GM19324 (cell line): ENCODE data around the gene SF3B3.
"Not testable (repeated sequence)": the region's sequence is repeated elsewhere in the genome, so short reads cannot be mapped to it uniquely, and the experiment has no call there.

ENCODE experiments used
- ATAC-seq: cut with Tn5 transposase; IDR thresholded peaks from one replicate; pipeline ENCODE4 v1.9.1; 2021; ENCODE audit warnings: mild to moderate bottlenecking, moderate library complexity; ENCODE audit not compliant: unreplicated experiment, low FRiP score

Gene SF3B3

DNA sequence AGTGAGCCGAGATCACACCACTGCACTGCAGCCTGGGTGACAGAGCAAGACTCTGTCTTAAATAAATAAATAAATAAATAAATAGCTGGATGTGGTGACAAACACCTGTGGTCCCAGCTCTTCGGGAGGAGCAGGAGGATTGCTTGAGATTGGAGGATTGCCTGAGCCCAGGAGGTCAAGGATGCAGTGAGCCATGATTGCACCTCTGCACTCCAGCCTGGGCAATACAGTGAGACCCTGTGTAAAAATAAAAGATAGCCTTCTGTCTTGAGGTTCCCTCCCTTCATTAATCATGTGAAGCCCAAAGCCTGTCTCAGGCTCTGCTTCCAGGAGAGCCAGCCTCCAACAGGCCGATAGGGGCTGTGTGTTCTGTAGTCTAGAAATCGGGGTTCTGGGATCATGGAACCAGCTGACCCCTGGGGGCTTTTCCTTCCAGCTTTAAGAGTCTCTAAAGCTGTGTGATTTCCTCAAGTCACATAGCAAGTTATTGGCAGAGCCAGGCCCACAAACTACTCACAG is 88.2 kb downstream of the SF3B3 start:
- no peak for ATAC-seq

DNA sequence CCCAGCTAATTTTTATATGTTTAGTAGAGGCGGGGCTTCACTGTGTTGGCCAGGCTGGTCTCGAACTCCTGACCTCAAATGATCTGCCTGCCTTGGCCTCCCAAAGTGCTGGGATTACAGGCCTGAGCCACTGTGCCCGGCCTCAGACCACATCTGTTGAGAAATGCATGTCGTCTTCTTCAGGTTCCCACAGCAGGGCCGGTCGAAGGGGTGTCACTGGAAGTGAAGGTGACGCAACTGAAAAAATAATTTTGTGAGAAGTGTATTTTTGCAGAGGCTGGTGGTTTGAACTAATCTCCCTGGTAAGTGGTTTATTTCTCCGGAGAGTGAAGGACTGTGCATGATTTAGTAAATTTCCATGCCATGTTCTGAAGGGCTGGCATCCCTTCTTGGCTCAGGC is 89.3 kb downstream of the SF3B3 start:
- no peak for ATAC-seq

- no peak for ATAC-seq
These were observed 90.8 kb downstream of the SF3B3 start for GRCh38 chr16:70614208-70614951.

DNA sequence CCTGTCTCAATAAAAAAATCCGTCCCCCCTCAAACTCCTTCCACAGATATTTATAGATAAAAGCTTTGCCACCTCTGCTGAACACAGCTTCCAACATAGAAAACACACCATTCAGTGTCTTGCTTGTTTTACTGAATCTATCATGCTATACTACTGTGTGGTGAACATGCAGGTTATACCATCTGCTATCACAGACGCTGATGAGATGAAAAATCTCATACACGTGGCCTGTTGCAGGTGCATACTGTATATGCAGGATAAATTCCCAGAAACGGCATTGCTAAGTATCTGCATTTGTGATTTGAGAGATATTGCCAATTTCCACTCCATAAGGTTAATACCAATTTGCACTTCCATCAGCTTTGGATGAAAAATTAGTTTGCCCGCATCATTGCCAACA is 92.3 kb downstream of the SF3B3 start:
- ATAC-seq, result no peak

- not testable (repeated sequence) for ATAC-seq
These were observed 98.2 kb downstream of the SF3B3 start for GRCh38 chr16:70621864-70622263.
